ENCODE results near the gene SLC2A9.

- TF ChIP-seq CTCF (IDR thresholded peaks at IDR 0.05; ENCODE audit: insufficient read depth, low read depth, low read length) (peak; percentile 67), EZH2 (IDR thresholded peaks at IDR 0.05; ENCODE audit: insufficient read depth, low read length) (no peak)
These were observed 2.4 kb downstream of the SLC2A9 start for GRCh38 chr4:10018818-10019461.

Measured in astrocyte (in vitro differentiated cells and primary cell).